Measurements from ENCODE around the gene CD200R1L. TPM values are rescaled to one million over a fixed set of nuclear protein-coding genes. Genes with fewer than 3 reads are reported as not detected.

The CD200R1L gene
- total and polyA plus RNA-seq, 2 donors, result not detected

DNA sequence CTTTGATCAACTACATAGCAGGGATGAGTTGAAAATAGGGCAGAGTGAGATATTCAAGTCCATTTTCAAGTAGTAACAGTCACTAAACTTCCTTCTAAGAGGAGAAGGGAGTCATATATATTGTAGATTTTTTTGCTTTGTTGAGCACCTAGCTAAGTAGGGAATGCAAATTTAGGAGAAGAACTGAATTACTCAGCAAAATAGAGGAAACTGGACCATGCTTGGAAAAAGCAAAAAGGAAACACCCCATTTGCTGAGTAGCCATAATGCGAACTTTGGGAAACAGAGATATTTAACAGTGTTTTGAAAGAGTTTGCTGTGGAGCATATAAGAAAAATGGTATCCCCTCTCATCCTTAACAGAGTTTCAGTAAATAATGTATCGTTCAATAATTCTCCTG lies 54.9 kb downstream of the CD200R1L start:
- no peaks in the 10 kb centered on the region for H3K4me1 ChIP-seq (ENCODE audit: insufficient read depth)
- no peaks in the 10 kb centered on the region for H3K36me3 ChIP-seq (ENCODE audit: insufficient read depth)
- no peak for DNase-seq (ENCODE audit: extremely low spot score)
- H3K27ac ChIP-seq (ENCODE audit: low read depth), result no peak overlapping the region
- 93% methylated on average over 2 of the region's 2 CpGs for WGBS
- H3K4me3 ChIP-seq (ENCODE audit: low read depth, low read length), result no peak overlapping the region

DNA sequence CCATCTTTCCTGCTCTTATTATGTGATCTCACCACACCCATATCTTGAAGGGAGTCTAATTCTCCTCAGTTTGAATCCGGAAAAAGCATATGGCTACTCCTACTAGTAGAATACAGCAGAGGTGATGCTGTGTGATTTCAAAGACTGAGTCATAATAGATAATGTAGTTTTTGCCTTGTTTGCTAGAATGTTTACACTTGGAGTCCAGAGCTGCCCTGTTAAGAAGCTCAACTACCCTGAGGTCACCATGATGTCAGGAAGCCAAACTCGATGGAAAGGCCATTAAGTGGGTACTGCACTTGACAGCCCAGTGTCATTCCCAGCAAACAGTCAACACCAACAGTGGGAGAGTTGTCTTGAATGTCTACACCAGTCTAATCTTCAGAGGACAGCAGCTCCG lies 56.9 kb downstream of the CD200R1L start:
- WGBS, result 81% methylated on average over 3 of the region's 3 CpGs
- no peaks in the 10 kb centered on the region for H3K4me1 ChIP-seq (ENCODE audit: insufficient read depth)
- H3K36me3 ChIP-seq (ENCODE audit: insufficient read depth), result no peaks in the 10 kb centered on the region
- H3K27ac ChIP-seq (ENCODE audit: low read depth), result no peak overlapping the region
- DNase-seq (ENCODE audit: extremely low spot score), result no peak
- H3K4me3 ChIP-seq (ENCODE audit: low read depth, low read length), result no peak overlapping the region

DNA sequence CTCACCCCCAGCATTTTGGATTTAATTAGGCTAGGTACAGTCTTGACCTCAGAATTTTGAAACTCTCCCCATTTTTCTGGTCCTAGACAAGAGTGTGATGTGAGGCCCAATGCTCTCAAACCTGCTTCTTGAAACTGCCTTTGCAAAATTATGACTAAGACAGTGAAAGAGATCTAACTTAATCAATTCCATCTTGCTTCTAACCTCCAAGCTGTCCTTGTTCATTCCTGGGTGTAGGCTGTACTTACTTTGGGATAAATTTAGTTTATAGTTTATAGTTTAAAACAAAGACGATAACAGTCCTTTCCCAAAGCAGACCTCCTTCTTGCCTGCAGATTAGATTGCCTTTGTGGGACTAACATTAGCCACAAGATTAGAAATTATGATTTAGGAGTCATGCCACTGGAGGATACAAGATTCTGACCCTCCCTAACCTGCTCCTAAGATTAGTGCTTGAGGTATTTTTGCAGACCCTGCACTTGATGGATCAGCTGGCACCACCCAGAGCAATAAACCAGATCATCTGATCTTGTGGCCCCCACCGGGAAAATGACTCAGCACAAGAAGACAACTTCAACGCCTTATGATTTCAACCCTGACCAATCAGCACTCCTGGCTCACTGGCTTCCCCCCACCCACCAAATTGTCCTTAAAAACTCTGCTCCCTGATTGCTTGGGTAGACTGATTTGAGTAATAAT lies 59.6 kb downstream of the CD200R1L start:
- DNase-seq (ENCODE audit: extremely low spot score), result no peak
- 82% methylated on average over 3 of the region's 3 CpGs for WGBS
- H3K4me3 ChIP-seq (ENCODE audit: low read depth, low read length), result no peak overlapping the region
- H3K36me3 ChIP-seq (ENCODE audit: insufficient read depth), result no peaks in the 10 kb centered on the region
- H3K4me1 ChIP-seq (ENCODE audit: insufficient read depth), result no peaks in the 10 kb centered on the region
- no peak overlapping the region for H3K27ac ChIP-seq (ENCODE audit: low read depth)

DNA sequence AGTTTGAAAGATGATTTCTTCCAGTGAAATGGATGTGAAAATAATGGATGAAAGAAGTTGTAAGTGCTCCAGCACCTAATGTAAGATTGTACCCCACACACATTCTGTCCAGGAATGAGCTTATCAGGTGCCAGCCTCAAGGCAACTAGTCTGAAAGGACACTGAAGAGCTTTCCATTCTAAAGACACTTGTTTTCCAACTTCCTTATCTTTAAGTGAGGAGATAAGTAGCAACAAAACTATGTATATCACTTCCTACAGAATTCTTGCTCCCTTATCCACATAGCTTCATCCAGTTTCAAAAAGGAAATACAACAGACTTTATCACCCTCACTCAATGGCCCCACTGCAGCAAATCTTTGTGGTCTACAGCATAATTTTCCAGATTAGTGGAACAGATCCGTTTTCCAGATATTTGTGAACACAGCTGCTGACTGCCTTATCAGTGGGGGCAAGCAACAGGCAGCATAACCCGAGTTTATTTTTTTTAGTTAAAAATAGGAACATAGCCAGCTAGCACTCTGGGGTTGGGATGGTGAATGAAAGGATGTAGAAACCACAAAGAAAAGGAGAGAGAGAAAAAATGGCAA lies 60.6 kb downstream of the CD200R1L start:
- no peak overlapping the region for H3K27ac ChIP-seq (ENCODE audit: low read depth)
- no peaks in the 10 kb centered on the region for H3K36me3 ChIP-seq (ENCODE audit: insufficient read depth)
- no peak overlapping the region for H3K4me3 ChIP-seq (ENCODE audit: low read depth, low read length)
- WGBS, result 12% methylated on average over 2 of the region's 2 CpGs
- no peaks in the 10 kb centered on the region for H3K4me1 ChIP-seq (ENCODE audit: insufficient read depth)
- DNase-seq (ENCODE audit: extremely low spot score), result no peak

DNA sequence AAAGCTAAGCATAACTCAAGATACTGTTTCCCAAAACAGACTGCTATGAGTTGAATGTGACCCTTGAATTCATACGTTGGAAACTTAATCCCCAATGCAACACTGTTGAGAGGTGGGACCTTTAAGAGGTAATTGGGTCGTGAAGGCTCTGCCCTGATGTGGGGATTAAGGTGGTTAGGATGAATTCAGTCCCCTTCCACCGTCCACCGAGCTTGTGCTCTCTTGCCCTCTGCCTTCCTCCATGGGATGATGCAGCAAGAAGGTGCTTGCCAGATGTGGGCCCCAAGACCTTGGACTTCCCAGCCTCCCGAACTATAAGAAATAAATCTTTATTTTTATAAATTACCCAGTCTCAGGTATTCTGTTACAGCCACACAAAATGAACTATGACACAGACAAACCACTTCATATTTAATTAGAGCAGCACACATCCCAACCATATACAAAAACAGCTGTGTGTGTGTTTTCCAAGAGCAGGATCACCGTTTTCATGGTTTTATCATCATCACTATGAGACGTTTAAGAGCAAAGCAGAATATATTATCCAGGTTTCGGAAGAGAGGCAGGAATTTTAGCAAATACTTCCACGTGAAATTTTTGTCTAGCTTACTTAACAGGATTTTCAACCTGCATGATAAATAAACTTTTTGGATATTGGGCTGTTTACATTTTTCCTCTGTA lies 61.2 kb downstream of the CD200R1L start:
- no peaks in the 10 kb centered on the region for H3K4me1 ChIP-seq (ENCODE audit: insufficient read depth)
- H3K27ac ChIP-seq (ENCODE audit: low read depth), result no peak overlapping the region
- no peak overlapping the region for H3K4me3 ChIP-seq (ENCODE audit: low read depth, low read length)
- no peak for DNase-seq (ENCODE audit: extremely low spot score)
- 64% methylated on average over 9 of the region's 9 CpGs for WGBS
- no peaks in the 10 kb centered on the region for H3K36me3 ChIP-seq (ENCODE audit: insufficient read depth)

DNA sequence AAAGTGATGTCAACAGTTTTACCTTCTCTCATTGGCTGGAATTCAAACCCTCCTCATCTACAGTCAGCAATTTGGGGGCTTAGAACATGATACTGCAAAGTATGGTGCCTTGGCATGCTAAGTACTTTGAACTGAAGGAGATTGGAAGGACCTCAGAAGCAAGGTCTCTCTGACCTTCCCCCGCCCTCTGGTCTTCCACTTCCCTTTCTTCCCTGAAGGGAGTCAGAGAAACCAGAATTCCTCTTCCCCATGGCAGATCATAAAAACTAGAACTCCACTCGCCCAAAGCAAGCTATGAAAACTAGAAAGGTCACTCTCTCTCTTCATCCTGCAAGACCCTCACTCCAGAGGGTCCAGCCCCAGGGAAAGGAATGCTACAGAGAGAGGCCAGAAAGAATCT lies 64.2 kb downstream of the CD200R1L start:
- 78% methylated on average over 2 of the region's 2 CpGs for WGBS
- Histone ChIP-seq H3K27ac (ENCODE audit: low read depth) (no peak overlapping the region), H3K4me1 (ENCODE audit: insufficient read depth) (no peaks in the 10 kb centered on the region), H3K4me3 (ENCODE audit: low read depth, low read length) (no peak overlapping the region), H3K36me3 (ENCODE audit: insufficient read depth) (no peaks in the 10 kb centered on the region)
- DNase-seq (ENCODE audit: extremely low spot score), result no peak

DNA sequence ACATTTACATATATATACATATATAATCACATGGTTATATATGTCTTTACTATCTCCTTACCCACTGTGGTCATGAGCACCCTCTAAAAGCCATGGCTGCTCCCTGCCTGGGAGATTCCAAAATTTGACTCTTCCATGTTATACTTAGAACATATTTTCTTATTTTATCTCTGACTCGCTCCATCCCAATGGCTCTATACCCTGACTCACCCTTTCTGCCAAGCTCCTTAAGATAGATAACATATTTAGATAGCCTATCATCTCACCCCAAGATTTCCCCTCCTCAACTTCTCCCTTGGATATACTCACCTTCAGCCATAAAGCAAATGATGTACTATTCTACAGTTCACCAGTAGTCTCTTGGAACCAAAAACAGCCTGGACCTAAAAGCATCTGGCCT lies 65.1 kb downstream of the CD200R1L start:
- no peaks in the 10 kb centered on the region for H3K36me3 ChIP-seq (ENCODE audit: insufficient read depth)
- no peak for DNase-seq (ENCODE audit: extremely low spot score)
- whole genome bisulfite sequencing, result 91% methylated on average over 1 of the region's 1 CpG
- no peak overlapping the region for H3K27ac ChIP-seq (ENCODE audit: low read depth)
- H3K4me3 ChIP-seq (ENCODE audit: low read depth, low read length), result no peak overlapping the region
- H3K4me1 ChIP-seq (ENCODE audit: insufficient read depth), result no peaks in the 10 kb centered on the region

DNA sequence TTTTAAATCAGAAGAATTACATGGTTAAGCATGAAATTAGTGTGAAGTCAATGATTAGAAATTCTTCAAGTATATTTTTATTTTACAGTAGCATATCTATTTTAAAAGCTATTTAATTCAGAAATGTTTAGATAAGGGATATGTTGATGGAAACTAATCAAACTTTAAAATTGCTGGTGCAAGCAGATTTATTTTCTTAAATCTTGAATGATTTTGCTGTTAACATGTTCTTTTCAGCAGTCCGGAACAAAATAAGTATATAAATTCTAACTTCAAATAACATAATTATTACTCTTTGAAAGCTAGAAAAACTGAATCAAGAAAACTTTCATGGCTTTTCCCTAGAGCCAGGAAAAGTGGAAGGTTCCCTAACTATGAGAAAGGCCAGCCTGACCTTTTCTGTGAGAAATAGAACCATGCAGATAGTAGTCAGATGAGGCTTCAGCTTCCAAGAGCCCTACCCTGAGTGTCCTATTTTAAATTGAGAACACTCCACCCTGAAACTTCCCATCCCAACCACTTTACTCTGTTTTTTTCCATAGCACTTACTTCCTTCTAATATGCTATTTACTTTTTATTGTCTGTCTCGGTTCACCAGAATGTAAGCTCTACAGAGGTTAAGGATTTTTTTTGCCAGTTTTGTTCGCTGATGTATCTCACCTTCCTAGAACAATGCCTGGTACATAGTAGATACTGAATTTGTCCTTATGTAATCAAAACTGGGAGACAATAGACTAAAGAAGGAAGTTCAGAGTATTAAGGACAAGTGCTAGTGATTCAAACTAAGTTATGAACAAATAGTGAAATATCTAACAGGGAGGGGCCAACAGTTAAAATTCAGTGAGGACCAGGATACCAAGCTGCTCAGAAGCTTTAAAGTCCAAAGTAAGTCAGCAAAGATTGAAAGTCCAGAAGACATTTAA lies 66.8 kb downstream of the CD200R1L start:
- no peak for DNase-seq (ENCODE audit: extremely low spot score)
- Histone ChIP-seq H3K4me1 (ENCODE audit: insufficient read depth) (no peaks in the 10 kb centered on the region), H3K4me3 (ENCODE audit: low read depth, low read length) (no peak overlapping the region), H3K36me3 (ENCODE audit: insufficient read depth) (no peaks in the 10 kb centered on the region), H3K27ac (ENCODE audit: low read depth) (no peak overlapping the region)
- WGBS, result 54% methylated on average over 3 of the region's 3 CpGs

DNA sequence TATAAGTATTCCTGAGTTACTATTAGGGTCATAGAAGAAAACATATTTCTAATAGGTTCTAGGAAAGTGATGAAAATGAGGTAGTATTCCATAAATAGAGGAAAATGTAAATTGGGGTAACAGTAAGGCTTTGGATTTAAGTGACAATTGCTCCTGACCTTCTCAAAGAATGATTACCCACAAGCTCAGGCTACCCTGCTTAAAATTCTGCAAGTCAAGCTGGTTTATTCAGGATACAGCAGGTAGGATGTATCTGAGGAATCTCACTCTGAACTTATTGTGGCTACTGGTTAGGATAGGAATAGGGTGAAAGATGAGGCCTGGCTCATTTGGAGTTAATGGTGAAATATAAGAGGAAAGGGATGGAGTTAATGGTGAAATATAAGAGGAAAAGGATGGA lies 67.7 kb downstream of the CD200R1L start:
- DNase-seq (ENCODE audit: extremely low spot score), result no peak
- Histone ChIP-seq H3K4me3 (ENCODE audit: low read depth, low read length) (no peak overlapping the region), H3K27ac (ENCODE audit: low read depth) (no peak overlapping the region), H3K36me3 (ENCODE audit: insufficient read depth) (no peaks in the 10 kb centered on the region), H3K4me1 (ENCODE audit: insufficient read depth) (no peaks in the 10 kb centered on the region)

DNA sequence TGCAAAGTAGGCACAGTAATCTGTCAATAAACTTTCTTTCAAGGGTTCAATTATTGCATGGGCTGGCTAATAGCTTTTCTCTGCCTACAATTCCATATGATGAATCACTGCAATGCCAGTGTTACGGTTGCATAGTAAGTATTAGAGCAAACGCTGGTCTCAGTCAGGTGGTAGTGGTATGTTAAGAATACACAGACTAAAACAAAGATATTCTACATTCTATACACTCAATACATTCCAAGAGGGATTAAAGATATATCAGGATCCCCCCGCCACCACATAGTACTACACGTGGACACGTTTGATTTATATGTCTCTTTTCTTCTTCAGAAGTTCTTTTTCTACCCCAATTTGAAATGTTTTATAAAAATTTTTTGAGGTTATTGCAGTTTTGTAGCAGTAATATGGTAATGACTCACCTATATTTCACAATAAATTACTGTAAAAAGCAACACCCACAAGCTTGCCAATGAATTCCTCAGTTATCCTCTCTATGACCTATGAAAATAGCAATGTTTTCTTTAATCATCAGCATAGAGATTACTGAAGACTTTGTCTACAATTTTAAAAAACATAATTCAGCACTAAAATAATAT lies 68.2 kb downstream of the CD200R1L start:
- WGBS, result 77% methylated on average over 5 of the region's 5 CpGs
- no peak overlapping the region for H3K27ac ChIP-seq (ENCODE audit: low read depth)
- H3K4me3 ChIP-seq (ENCODE audit: low read depth, low read length), result no peak overlapping the region
- no peak for DNase-seq (ENCODE audit: extremely low spot score)
- H3K36me3 ChIP-seq (ENCODE audit: insufficient read depth), result no peaks in the 10 kb centered on the region
- no peaks in the 10 kb centered on the region for H3K4me1 ChIP-seq (ENCODE audit: insufficient read depth)

DNA sequence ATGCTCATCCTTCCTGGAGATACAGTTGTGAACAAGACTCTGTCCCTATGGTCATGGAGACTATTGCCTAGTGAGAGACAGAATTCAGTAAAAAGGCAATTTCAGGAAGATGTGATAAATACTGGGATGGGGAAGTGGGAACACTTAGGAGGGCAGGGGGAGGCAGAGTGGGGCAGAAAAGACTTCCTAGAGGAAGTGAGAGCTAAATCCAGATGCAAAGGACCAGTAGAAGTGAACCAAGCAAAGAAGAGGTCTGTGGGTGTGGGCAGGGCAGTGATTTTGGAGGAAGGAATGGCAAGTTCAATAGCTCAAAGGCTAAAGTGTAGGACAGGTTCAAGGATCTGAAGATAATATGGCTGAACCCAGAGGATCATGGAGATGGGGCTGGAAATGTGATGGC lies 68.9 kb downstream of the CD200R1L start:
- no peaks in the 10 kb centered on the region for H3K36me3 ChIP-seq (ENCODE audit: insufficient read depth)
- H3K27ac ChIP-seq (ENCODE audit: low read depth), result no peak overlapping the region
- DNase-seq (ENCODE audit: extremely low spot score), result no peak
- no peaks in the 10 kb centered on the region for H3K4me1 ChIP-seq (ENCODE audit: insufficient read depth)
- H3K4me3 ChIP-seq (ENCODE audit: low read depth, low read length), result no peak overlapping the region

DNA sequence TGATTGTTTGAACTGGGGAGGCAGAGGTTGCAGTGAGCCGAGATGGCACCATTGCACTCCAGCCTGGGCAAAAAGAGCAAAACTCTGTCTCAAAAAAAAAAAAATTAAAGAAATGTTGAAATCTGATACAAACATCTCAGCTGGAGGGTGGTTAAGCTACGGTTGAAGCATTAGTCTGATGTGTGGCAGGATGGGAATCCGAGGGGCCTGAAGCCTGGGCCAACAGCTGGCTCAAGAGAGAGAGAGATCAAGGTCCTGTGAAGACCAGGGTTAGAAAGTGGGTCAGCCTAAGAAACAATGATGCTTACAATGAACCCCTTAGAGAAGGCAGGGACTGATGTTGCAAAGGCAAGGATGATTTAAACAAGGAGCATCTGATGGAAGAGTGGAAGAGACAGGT lies 69.8 kb downstream of the CD200R1L start:
- Histone ChIP-seq H3K4me1 (ENCODE audit: insufficient read depth) (no peaks in the 10 kb centered on the region), H3K36me3 (ENCODE audit: insufficient read depth) (no peaks in the 10 kb centered on the region), H3K27ac (ENCODE audit: low read depth) (no peak overlapping the region), H3K4me3 (ENCODE audit: low read depth, low read length) (no peak overlapping the region)
- 75% methylated on average over 3 of the region's 3 CpGs for WGBS
- no peak for DNase-seq (ENCODE audit: extremely low spot score)

DNA sequence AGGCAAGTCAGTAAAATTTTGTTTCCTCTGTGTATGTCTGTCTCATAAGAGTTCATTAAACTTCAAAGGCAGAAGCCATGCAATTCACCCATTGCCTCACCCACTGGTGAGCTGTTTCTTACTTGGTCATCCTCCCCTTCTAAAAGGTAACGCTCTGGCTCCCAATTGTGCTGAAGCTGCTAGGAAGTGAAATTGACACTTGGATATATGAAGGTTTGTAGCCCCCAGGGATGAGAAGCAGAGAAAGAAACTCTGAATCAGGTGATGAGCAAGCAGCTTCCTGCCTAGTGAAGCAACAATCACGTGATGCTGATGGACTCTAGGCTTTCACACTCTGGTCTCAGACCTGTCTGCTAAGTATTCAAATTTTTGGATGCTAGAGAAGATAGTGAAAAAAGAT lies 70.7 kb downstream of the CD200R1L start:
- no peaks in the 10 kb centered on the region for H3K4me1 ChIP-seq (ENCODE audit: insufficient read depth)
- no peak overlapping the region for H3K27ac ChIP-seq (ENCODE audit: low read depth)
- DNase-seq (ENCODE audit: extremely low spot score), result no peak
- H3K4me3 ChIP-seq (ENCODE audit: low read depth, low read length), result no peak overlapping the region
- 75% methylated on average over 2 of the region's 2 CpGs for WGBS
- no peaks in the 10 kb centered on the region for H3K36me3 ChIP-seq (ENCODE audit: insufficient read depth)
